ENCODE results near the gene PCDHGB3. TPM values are rescaled to one million over a fixed set of nuclear protein-coding genes. Genes with fewer than 3 reads are reported as not detected.
"Not testable (repeated sequence)": the region's sequence is repeated elsewhere in the genome, so short reads cannot be mapped to it uniquely, and the experiment has no call there.

The PCDHGB3 gene
- total RNA-seq, 2 donors from 2014 or later: 0.40 to 4.6 TPM

DNA sequence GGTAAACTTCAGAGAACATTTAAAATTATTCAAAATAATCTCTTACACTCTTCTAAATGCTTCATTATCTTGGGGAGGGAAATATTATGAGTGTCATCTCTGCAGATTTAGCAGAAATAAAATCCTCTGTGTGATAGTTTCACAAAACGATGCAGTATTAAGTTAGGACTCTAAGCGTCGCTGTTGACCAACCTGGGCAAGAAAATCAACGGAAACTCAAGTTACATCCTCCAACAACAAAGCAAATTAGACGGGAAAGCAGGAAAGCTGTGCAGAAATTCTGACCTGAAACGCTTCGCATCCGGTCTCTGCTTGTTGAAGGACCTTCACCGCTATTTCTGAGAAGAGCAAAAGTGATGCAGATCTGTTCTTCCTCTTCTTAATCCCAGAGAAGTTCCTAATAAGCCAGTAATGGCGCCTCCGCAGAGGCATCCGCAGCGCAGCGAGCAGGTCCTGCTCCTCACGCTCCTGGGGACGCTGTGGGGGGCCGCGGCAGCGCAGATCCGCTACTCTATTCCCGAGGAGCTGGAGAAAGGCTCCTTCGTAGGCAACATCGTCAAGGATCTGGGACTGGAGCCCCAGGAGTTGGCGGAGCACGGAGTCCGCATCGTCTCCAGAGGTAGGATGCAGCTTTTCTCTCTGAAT, 3.8 kb downstream of the PCDHGB3 start, which contains the start of gene PCDHGA6:
TSS of gene PCDHGA6 (plus strand) at position 219 of the 645 bp plus-strand sequence. CDS start at position 412, 193 bp downstream.
- peaks cover 52% of the 10 kb centered on the region for H3K9me3 ChIP-seq (ENCODE audit: control insufficient read depth, low read length)
- peaks cover 48% of the 10 kb centered on the region for H3K36me3 Mint-ChIP-seq (ENCODE audit: low read depth)
- H3K27me3 Mint-ChIP-seq (ENCODE audit: insufficient read depth): no peaks in the 10 kb centered on the region
- peak within 1 kb of the TSS; percentile 26 for H3K4me3 Mint-ChIP-seq
- TF ChIP-seq, protein P1, sequence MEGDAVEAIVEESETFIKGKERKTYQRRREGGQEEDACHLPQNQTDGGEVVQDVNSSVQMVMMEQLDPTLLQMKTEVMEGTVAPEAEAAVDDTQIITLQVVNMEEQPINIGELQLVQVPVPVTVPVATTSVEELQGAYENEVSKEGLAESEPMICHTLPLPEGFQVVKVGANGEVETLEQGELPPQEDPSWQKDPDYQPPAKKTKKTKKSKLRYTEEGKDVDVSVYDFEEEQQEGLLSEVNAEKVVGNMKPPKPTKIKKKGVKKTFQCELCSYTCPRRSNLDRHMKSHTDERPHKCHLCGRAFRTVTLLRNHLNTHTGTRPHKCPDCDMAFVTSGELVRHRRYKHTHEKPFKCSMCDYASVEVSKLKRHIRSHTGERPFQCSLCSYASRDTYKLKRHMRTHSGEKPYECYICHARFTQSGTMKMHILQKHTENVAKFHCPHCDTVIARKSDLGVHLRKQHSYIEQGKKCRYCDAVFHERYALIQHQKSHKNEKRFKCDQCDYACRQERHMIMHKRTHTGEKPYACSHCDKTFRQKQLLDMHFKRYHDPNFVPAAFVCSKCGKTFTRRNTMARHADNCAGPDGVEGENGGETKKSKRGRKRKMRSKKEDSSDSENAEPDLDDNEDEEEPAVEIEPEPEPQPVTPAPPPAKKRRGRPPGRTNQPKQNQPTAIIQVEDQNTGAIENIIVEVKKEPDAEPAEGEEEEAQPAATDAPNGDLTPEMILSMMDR (conservative IDR thresholded peaks at IDR 0.05): peak; percentile 39
- no peak for DNase-seq
- H3K36me3 ChIP-seq (ENCODE audit: control insufficient read depth, insufficient read depth, low read length): no peaks in the 10 kb centered on the region
- no peak within 1 kb of the TSS for H3K27ac ChIP-seq (ENCODE audit: low read depth, low read length)
- H3K27ac Mint-ChIP-seq: no peak within 1 kb of the TSS
- H3K4me3 ChIP-seq (ENCODE audit: low read length): no peak within 1 kb of the TSS
- no peaks in the 10 kb centered on the region for H3K27me3 ChIP-seq (ENCODE audit: control insufficient read depth, insufficient read depth, low read length, poor library complexity, severe bottlenecking)
- no peak within 1 kb of the TSS for H3K9ac ChIP-seq (ENCODE audit: extremely low read depth, low read length, poor library complexity, severe bottlenecking)
- H3K9me3 Mint-ChIP-seq: peaks cover 61% of the 10 kb centered on the region
- H3K4me1 Mint-ChIP-seq: no peaks in the 10 kb centered on the region
- 93 to 96% methylated on average over 26 to 27 of the region's 27 CpGs for WGBS, 2 experiments (ENCODE audit: insufficient coverage in 1 of 2, insufficient read length in 1 of 2)
- no peaks in the 10 kb centered on the region for H3K4me1 ChIP-seq (ENCODE audit: control insufficient read depth, insufficient read depth, low read length)

DNA sequence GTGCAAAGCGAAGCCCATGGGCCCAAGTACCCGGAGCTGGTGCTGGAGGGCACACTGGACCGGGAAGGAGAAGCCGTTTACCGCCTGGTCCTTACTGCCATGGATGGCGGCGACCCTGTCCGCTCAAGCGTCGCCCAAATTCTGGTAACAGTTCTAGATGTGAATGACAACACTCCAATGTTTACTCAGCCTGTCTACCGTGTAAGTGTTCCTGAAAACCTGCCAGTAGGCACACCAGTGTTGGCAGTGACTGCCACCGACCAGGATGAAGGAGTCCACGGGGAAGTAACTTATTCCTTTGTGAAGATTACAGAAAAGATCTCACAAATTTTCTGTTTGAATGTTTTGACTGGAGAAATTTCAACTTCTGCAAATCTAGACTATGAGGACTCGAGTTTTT, 4.6 kb downstream of the PCDHGB3 start:
- peaks cover 60% of the 10 kb centered on the region for H3K9me3 Mint-ChIP-seq
- no peaks in the 10 kb centered on the region for H3K4me1 ChIP-seq (ENCODE audit: control insufficient read depth, insufficient read depth, low read length)
- no peak overlapping the region for H3K27ac ChIP-seq (ENCODE audit: low read depth, low read length)
- no peaks in the 10 kb centered on the region for H3K27me3 Mint-ChIP-seq (ENCODE audit: insufficient read depth)
- no peak overlapping the region for H3K4me3 ChIP-seq (ENCODE audit: low read length)
- no peak overlapping the region for H3K9ac ChIP-seq (ENCODE audit: extremely low read depth, low read length, poor library complexity, severe bottlenecking)
- 95 to 96% methylated on average over 11 to 14 of the region's 14 CpGs for WGBS, 2 experiments (ENCODE audit: insufficient coverage in 1 of 2, insufficient read length in 1 of 2)
- H3K9me3 ChIP-seq (ENCODE audit: control insufficient read depth, low read length): peaks cover 52% of the 10 kb centered on the region
- no peak overlapping the region for H3K4me3 Mint-ChIP-seq
- TF ChIP-seq, protein P1 (conservative IDR thresholded peaks at IDR 0.05): no peak
- H3K36me3 Mint-ChIP-seq (ENCODE audit: low read depth): peaks cover 49% of the 10 kb centered on the region
- no peaks in the 10 kb centered on the region for H3K27me3 ChIP-seq (ENCODE audit: control insufficient read depth, insufficient read depth, low read length, poor library complexity, severe bottlenecking)
- H3K4me1 Mint-ChIP-seq: no peaks in the 10 kb centered on the region
- DNase-seq: no peak
- H3K36me3 ChIP-seq (ENCODE audit: control insufficient read depth, insufficient read depth, low read length): no peaks in the 10 kb centered on the region
- H3K27ac Mint-ChIP-seq: no peak overlapping the region

DNA sequence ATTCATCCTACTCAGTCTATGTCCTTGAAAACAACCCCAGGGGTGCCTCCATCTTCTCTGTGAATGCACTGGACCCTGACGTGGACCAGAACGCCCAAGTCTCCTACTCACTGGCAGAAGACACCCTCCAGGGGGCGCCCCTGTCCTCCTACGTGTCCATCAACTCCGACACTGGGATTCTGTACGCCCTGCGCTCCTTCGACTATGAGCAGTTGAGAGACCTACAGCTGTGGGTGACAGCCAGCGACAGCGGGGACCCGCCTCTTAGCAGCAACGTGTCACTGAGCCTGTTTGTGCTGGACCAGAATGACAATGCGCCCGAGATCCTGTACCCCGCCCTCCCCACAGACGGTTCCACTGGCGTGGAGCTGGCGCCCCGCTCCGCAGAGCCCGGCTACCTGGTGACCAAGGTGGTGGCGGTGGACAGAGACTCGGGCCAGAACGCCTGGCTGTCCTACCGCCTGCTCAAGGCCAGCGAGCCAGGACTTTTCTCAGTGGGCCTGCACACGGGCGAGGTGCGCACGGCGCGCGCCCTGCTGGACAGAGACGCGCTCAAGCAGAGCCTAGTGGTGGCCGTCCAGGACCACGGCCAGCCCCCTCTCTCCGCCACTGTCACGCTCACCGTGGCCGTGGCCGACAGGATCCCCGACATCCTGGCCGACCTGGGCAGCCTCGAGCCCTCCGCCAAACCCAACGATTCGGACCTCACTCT, 5.6 kb downstream of the PCDHGB3 start:
- not testable (repeated sequence) for H3K36me3 ChIP-seq (ENCODE audit: control insufficient read depth, insufficient read depth, low read length); H3K4me1 ChIP-seq (ENCODE audit: control insufficient read depth, insufficient read depth, low read length); H3K4me3 ChIP-seq (ENCODE audit: low read length); H3K27ac ChIP-seq (ENCODE audit: low read depth, low read length); H3K27me3 ChIP-seq (ENCODE audit: control insufficient read depth, insufficient read depth, low read length, poor library complexity, severe bottlenecking); H3K9ac ChIP-seq (ENCODE audit: extremely low read depth, low read length, poor library complexity, severe bottlenecking); H3K27ac Mint-ChIP-seq; DNase-seq; H3K27me3 Mint-ChIP-seq (ENCODE audit: insufficient read depth); H3K4me3 Mint-ChIP-seq; H3K4me1 Mint-ChIP-seq
- TF ChIP-seq, protein P1 (conservative IDR thresholded peaks at IDR 0.05): peak; percentile 16
- Mint-ChIP-seq H3K36me3 (ENCODE audit: low read depth) (peaks cover 42% of the 10 kb centered on the region), H3K9me3 (peaks cover 52% of the 10 kb centered on the region)
- 88 to 96% methylated on average over 8 to 36 of the region's 48 CpGs for WGBS, 2 experiments (ENCODE audit: insufficient coverage in 1 of 2, insufficient read length in 1 of 2)
- H3K9me3 ChIP-seq (ENCODE audit: control insufficient read depth, low read length): peaks cover 48% of the 10 kb centered on the region
